Measurements from ENCODE around the gene RHOF. TPM values are rescaled to one million over a fixed set of nuclear protein-coding genes. Genes with fewer than 3 reads are reported as not detected.

The RHOF gene
- total RNA-seq, 6 experiments from 2014 or later = 3.7 to 16.2 (median 5.0) TPM

DNA sequence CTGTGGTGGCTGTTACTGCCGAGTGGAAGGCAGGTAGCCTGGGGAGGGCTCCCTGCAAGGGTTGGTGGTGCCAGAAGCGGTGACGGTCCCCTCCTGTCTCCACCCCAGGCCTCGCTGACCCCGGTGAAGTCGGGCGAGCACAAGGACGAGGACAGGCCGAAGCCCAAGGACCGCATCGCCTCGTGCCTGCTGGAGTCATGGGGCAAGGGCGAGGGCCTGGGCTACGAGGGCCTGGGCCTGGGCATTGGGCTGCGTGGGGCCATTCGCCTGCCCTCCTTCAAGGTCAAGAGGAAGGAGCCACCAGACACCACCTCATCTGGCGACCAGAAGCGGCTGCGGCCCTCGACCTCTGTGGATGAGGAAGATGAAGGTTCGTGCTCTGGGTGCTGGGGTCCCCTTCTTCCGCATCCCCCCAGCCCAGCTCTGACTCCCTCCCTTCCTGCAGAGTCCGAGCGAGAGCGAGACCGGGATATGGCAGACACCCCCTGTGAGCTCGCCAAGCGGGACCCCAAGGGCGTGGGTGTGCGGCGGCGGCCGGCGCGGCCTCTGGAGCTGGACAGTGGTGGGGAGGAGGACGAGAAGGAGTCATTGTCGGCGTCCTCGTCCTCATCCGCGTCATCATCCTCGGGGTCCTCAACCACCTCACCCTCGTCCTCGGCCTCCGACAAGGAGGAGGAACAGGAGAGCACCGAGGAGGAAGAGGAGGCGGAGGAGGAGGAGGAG, 23.6 kb upstream of the RHOF start:
- no peak overlapping the region for H3K27ac ChIP-seq
- no peaks in the 10 kb centered on the region for H3K27me3 ChIP-seq
- ATAC-seq = no peak
- H3K9me3 ChIP-seq = no peaks in the 10 kb centered on the region
- DNase-seq = peak in 1 of 3 donors; percentile 55
- 93% methylated on average over 14 of the region's 47 CpGs for WGBS (ENCODE audit: insufficient coverage, low coverage, low lambda C conversion rate, missing lambda C conversion rate)
- peaks cover 10 to 75% (median 45%) of the 10 kb centered on the region in 4 donors for H3K36me3 ChIP-seq
- peaks cover 0 to 16% (median 5%) of the 10 kb centered on the region in 4 donors for H3K4me1 ChIP-seq
- intact Hi-C loops (cut with DNase I) = loop anchor here in 1 of 2 donors (10.0 kb wide), 1 partner anchor 78 kb away; no protein-coding TSS in a partner anchor
- TF ChIP-seq, protein P1, sequence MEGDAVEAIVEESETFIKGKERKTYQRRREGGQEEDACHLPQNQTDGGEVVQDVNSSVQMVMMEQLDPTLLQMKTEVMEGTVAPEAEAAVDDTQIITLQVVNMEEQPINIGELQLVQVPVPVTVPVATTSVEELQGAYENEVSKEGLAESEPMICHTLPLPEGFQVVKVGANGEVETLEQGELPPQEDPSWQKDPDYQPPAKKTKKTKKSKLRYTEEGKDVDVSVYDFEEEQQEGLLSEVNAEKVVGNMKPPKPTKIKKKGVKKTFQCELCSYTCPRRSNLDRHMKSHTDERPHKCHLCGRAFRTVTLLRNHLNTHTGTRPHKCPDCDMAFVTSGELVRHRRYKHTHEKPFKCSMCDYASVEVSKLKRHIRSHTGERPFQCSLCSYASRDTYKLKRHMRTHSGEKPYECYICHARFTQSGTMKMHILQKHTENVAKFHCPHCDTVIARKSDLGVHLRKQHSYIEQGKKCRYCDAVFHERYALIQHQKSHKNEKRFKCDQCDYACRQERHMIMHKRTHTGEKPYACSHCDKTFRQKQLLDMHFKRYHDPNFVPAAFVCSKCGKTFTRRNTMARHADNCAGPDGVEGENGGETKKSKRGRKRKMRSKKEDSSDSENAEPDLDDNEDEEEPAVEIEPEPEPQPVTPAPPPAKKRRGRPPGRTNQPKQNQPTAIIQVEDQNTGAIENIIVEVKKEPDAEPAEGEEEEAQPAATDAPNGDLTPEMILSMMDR (IDR thresholded peaks at IDR 0.05) = no peak
- TF ChIP-seq POLR2A (IDR thresholded peaks at IDR 0.05) = no peak
- H3K4me3 ChIP-seq = no peak overlapping the region

DNA sequence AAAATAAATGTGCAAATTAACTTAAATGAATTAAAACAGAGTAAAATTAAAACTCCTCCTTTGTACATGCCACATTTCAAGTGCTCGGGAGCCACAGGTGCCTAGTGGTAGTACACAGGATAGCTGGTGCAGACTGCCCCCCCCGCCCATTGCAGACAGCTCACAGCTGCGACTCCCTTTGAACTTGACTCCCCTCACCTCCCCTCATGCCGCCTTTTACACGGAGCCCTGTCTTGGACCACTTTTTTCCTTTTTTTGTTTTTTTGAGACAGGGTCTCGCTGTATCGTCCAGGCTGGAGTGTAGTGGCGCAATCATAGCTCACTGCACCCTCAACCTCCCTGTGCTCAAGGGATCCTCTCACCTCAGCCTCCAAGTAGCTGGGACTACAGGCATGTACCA, 21.8 kb upstream of the RHOF start:
- WGBS (ENCODE audit: insufficient coverage, low coverage, low lambda C conversion rate, missing lambda C conversion rate) = 93% methylated on average over 8 of the region's 8 CpGs
- Histone ChIP-seq H3K4me3 (no peak overlapping the region), H3K27me3 (no peaks in the 10 kb centered on the region), H3K9me3 (no peaks in the 10 kb centered on the region), H3K27ac (no peak overlapping the region), H3K36me3 (peaks cover 9 to 66% (median 41%) of the 10 kb centered on the region in 4 donors), H3K4me1 (peaks cover 0 to 33% (median 13%) of the 10 kb centered on the region in 4 donors)
- TF ChIP-seq, protein P1 (IDR thresholded peaks at IDR 0.05) = no peak
- TF ChIP-seq POLR2A (IDR thresholded peaks at IDR 0.05) = no peak
- DNase-seq = no peak
- no peak for ATAC-seq
- intact Hi-C loops (cut with DNase I) = loop anchor here in 1 of 2 donors (10.0 kb wide), 1 partner anchor 80 kb away; no protein-coding TSS in a partner anchor

DNA sequence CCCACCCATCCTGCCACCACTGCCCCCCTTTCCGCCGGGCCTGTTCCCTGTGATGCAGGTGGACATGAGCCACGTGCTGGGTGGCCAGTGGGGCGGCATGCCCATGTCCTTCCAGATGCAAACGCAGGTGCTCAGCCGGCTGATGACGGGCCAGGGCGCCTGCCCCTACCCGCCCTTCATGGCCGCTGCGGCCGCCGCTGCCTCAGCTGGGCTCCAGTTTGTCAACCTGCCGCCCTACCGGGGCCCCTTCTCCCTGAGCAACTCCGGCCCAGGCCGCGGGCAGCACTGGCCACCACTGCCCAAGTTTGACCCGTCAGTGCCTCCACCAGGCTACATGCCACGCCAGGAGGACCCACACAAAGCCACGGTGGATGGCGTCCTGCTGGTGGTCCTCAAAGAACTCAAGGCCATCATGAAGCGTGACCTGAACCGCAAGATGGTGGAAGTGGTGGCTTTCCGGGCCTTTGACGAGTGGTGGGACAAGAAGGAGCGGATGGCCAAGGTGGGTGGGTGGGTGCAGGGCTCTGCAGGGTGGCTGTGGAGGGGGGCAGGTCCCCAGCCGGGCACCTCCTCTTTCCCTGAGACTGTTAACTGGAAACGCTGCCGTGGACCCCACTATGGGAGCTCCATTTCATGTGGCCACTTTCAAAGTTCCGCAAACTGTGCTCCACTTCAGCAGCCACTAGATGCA, 21.1 kb upstream of the RHOF start:
- no peak for TF ChIP-seq POLR2A (IDR thresholded peaks at IDR 0.05)
- TF ChIP-seq, protein P1 (IDR thresholded peaks at IDR 0.05) = no peak
- intact Hi-C loops (cut with DNase I) = loop anchor here in 1 of 2 donors (10.0 kb wide), 1 partner anchor 80 kb away; no protein-coding TSS in a partner anchor
- peak in 2 of 3 donors; percentile 27 to 58 for DNase-seq
- no peak overlapping the region for H3K27ac ChIP-seq
- 83% methylated on average over 1 of the region's 31 CpGs for WGBS (ENCODE audit: insufficient coverage, low coverage, low lambda C conversion rate, missing lambda C conversion rate)
- H3K36me3 ChIP-seq = peaks cover 7 to 66% (median 38%) of the 10 kb centered on the region in 4 donors
- no peaks in the 10 kb centered on the region for H3K27me3 ChIP-seq
- no peak overlapping the region for H3K4me3 ChIP-seq
- peaks cover 0 to 33% (median 15%) of the 10 kb centered on the region in 4 donors for H3K4me1 ChIP-seq
- ATAC-seq = no peak
- no peaks in the 10 kb centered on the region for H3K9me3 ChIP-seq

DNA sequence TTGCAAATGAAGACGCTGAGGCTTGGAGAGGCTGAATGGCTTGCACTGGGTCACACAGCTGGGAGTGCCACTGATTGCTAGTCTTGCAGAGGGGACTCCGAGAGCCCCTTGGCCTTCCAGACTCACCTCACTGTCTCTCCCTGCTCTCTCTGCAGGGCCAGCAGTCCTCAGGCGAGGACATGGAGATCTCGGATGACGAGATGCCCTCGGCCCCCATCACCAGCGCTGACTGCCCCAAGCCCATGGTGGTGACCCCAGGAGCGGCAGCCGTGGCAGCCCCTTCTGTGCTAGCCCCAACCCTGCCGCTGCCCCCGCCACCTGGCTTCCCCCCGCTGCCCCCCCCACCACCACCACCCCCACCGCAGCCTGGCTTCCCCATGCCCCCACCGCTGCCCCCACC, 20.5 kb upstream of the RHOF start:
- Histone ChIP-seq H3K4me3 (no peak overlapping the region), H3K4me1 (peaks cover 0 to 33% (median 15%) of the 10 kb centered on the region in 4 donors)
- ATAC-seq = no peak

More for the DNA sequence above, 20.5 kb upstream of the RHOF start:
- TF ChIP-seq, protein P1 (IDR thresholded peaks at IDR 0.05) = no peak
- TF ChIP-seq POLR2A (IDR thresholded peaks at IDR 0.05) = no peak
- peaks cover 9 to 66% (median 38%) of the 10 kb centered on the region in 4 donors for H3K36me3 ChIP-seq
- no peaks in the 10 kb centered on the region for H3K27me3 ChIP-seq
- 90% methylated on average over 2 of the region's 14 CpGs for WGBS (ENCODE audit: insufficient coverage, low coverage, low lambda C conversion rate, missing lambda C conversion rate)
- peak in 1 of 3 donors; percentile 17 for DNase-seq
- intact Hi-C loops (cut with DNase I) = loop anchor here in 1 of 2 donors (10.0 kb wide), 1 partner anchor 81 kb away; no protein-coding TSS in a partner anchor
- no peak overlapping the region for H3K27ac ChIP-seq
- H3K9me3 ChIP-seq = no peaks in the 10 kb centered on the region
